Measurements from ENCODE around the gene RPS6KA3. TPM values are rescaled to one million over a fixed set of nuclear protein-coding genes. Genes with fewer than 3 reads are reported as not detected.
"Not testable (repeated sequence)": the region's sequence is repeated elsewhere in the genome, so short reads cannot be mapped to it uniquely, and the experiment has no call there.

The RPS6KA3 gene
- total RNA-seq, 4 donors from 2014 or later = 39.5 to 90.3 (median 55.1) TPM

- TF ChIP-seq CTCF (IDR thresholded peaks at IDR 0.05) = no peak
- no peak for DNase-seq (ENCODE audit: low spot score)
- no peak for ATAC-seq (ENCODE audit: low FRiP score)
Measured at GRCh38 chrX:20140420-20140819, 126.3 kb downstream of the RPS6KA3 start.

DNA sequence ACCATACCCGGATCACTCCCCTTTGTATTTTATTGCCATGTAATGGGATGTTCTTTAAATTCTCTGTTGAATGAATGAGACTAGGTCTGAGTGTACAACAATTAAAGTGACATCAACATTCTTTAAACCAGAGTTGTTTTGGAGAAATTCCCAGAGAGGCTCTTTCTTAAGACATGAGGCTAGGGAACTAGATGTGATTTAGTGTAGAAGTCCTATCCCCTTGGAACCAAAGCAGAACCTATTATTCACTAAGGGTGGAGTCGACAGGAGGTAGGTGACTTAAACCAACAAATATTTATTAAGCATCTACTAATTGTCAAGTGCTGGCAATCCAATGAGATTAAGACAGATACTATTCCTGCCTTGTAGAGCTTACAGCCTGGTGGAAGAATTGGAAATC lies 126.7 kb downstream of the RPS6KA3 start:
- ATAC-seq (ENCODE audit: low FRiP score) (no peak), DNase-seq (ENCODE audit: low spot score) (no peak)
- no peak for TF ChIP-seq CTCF (IDR thresholded peaks at IDR 0.05)

DNA sequence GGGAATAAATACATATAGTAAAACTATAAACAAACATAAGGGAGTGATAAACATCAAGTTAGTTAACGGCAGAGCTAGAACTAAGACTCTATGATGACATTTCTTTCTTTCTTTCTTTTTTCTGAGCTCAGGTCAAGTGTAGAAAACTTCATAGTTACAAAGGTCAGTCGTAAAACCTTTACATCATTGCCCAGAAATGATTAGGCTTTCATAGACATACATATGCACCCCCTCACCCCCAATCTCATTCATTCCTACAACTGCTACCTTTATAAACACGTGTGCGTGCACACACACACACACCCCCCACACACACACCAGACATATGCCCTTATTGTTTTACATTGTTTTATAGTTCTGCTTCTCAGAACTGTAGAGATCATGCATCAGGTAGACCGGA lies 130.8 kb downstream of the RPS6KA3 start:
- TF ChIP-seq CTCF (IDR thresholded peaks at IDR 0.05) = no peak
- DNase-seq (ENCODE audit: low spot score) (no peak), ATAC-seq (ENCODE audit: low FRiP score) (no peak)

DNA sequence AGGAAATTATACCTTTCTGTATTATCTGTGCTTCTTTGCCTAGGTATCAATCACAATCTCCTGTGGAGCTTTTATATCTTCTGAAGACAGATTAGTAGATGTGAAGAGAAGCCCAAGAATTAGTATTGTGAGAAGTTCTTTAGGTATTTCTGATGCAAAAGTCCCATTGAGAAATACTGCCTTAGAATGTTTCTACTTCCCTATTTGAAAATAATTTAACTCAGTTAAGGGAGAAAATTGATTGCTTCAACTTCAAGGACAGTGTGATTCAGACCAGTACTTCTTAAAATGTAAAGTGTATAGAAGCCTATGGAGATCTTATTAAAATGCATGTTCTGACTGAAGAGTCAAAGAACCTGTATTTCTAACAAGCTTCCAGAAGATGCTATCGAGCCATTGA lies 134.0 kb downstream of the RPS6KA3 start:
- ATAC-seq (ENCODE audit: low FRiP score) (no peak), DNase-seq (ENCODE audit: low spot score) (no peak)
- no peak for TF ChIP-seq CTCF (IDR thresholded peaks at IDR 0.05)

- ATAC-seq (ENCODE audit: low FRiP score) = no peak
- no peak for DNase-seq (ENCODE audit: low spot score)
- no peak for TF ChIP-seq CTCF (IDR thresholded peaks at IDR 0.05)
Measured at GRCh38 chrX:20130357-20130756, 136.4 kb downstream of the RPS6KA3 start.

DNA sequence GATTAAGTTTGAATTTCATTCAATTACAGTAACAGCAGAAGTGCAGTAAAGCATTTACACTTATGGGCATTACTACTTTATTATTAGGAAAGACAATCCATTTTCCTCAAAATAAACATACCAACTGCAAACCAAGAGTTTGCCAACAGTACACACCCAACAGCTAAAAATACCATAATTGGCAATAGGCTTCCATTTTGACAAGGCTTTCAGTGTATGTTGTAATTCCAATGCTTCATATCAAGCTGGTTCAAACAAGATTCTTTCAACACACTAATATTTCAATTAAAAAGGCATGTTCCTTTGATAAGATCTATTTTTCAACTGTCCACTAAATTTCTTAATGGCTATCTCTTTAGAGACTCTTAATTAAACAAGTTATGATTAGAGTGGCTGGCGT lies 137.2 kb downstream of the RPS6KA3 start:
- no peak for ATAC-seq (ENCODE audit: low FRiP score)
- no peak for DNase-seq (ENCODE audit: low spot score)
- TF ChIP-seq CTCF (IDR thresholded peaks at IDR 0.05) = no peak

GRCh38 chrX:20128670-20129069 lies 138.0 kb downstream of the RPS6KA3 start:
- no peak for DNase-seq (ENCODE audit: low spot score)
- no peak for TF ChIP-seq CTCF (IDR thresholded peaks at IDR 0.05)
- no peak for ATAC-seq (ENCODE audit: low FRiP score)

DNA sequence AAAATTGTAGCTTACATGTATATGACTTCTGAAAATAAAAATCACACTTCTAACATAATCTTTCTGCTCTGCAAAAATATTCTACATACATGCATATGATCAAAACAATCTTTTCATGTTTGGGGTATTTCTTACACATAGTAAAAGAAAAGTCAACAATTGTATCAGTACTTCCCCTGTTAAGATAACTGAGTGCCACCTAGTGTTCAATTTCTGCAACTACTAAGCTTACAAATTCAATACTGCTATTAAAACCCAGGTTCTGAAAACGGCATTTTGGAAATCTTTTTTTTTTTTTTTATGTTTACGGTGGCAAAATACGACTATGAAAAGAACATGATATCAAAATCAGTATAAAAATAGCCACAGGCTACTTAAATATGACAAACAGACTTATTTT lies 139.3 kb downstream of the RPS6KA3 start:
- not testable (repeated sequence) for ATAC-seq (ENCODE audit: low FRiP score); DNase-seq (ENCODE audit: low spot score)

DNA sequence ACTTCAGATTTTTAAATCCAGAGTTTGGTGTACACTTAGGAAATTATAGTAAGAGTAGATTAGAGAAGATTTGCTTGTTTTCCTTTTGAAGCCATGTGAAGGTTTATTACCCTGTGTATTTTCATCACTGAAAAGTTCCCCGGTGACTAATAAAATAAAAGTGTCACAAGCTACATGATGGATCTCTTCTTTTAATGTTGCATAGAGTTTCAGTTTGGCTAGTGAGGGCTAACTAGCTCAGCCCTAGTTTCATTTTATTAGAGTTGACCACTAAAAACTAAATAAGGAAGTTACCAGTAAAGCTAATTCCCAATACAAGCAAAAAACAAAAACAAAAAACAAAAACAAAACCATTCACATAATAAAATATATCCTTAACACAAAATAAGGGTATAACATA lies 139.9 kb downstream of the RPS6KA3 start:
- not testable (repeated sequence) for DNase-seq (ENCODE audit: low spot score); ATAC-seq (ENCODE audit: low FRiP score)

All from omental fat pad (tissue), 4 donors.